Measurements from ENCODE around the gene LDLRAD1.
"Not testable (repeated sequence)": the region's sequence is repeated elsewhere in the genome, so short reads cannot be mapped to it uniquely, and the experiment has no call there.

Gene LDLRAD1, protein sequence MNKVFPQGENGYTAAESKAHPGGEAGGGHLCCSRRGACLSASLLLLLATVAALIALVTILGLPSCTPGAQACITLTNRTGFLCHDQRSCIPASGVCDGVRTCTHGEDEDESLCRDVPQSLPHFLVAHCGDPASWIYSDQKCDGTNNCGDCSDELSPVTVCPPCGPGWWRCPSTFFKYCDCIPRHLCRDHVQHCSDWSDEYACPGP

DNA sequence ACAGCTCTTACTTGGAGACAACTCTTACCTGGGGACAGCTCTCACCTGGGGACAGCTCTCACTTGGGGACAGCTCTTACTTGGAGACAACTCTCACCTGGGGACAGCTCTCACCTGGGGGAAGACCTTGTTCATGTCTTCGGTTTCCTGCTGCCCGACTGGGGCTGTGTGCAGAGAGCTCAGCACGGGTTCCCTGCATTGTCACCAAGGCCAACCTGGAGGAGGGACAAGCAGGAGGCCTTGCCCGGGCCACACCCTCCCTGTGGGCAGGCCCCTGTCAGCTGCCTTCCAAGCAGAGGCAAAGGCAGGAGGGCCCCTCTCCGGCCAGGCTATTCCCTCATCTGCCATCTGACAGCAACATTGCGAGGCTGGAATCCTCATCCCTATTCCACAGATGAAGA is at the start of gene LDLRAD1:
Gene LDLRAD1, minus strand, starts transcription at position 208 of the 400 bp plus-strand sequence. Its CDS starts 74 bp downstream, at position 134.
- no peak for DNase-seq (ENCODE audit: low read depth in 2 of 2)

DNA sequence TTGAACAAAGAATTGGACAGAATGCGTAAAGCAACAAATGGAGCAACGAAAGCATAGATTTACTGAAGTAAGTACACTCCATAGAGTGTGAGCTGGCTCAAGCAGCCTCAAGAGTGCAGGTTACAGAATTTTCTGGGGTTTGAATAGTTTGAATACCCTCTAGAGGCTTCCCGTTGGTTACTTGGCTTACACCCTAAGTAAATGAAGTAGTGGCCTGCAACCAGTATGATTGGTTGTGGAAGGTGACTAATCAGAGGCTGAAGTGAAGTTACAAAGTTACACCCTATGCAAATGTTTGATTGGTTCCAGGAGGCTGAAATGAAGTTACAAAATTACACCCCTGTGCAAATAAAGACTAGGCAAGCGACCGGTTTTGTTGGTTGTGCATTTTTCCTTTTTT is 46.3 kb upstream of the LDLRAD1 start:
- DNase-seq (ENCODE audit: low read depth in 2 of 2), result no peak

GRCh38 chr1:54054438-54054749 is 36.4 kb upstream of the LDLRAD1 start:
- DNase-seq (ENCODE audit: low read depth in 2 of 2), result no peak

- no peak for DNase-seq (ENCODE audit: low read depth in 2 of 2)
These were observed 35.9 kb upstream of the LDLRAD1 start for GRCh38 chr1:54053745-54054437.

GRCh38 chr1:54052934-54053744 is 35.2 kb upstream of the LDLRAD1 start, which contains the start of the genes TCEANC2 and TMEM59:
TCEANC2 (plus strand) TSS chr1:54053608; CDS start chr1:54054423, 815 bp downstream.
TMEM59 (minus strand) TSS chr1:54053204; CDS start chr1:54053188, 16 bp downstream.
- peak; percentile 94 to 98 for DNase-seq (ENCODE audit: low read depth in 2 of 2)

DNA sequence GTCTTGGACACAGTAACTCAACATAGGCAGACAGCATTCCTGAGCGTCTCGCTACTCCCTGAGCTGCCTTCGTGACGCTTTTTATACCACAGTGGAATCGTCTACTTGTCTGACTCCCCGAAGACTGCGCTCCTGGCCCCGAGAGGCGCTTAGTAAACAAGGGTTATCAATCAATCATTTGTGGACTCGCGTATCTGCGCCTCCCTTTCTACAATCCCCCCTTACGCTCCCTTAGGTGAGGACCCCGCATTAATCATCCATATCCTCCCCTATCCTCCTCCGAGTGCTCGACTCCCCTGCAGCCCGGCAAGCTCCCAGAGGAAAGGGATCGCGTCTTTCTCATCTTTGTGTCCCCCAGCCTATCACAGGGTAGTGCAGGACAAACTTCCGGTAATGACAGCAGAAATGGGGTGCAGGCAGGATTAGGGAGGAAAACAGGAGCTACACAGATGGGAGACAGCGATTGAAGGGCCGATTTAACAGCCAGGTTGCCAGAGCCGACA is 34.5 kb upstream of the LDLRAD1 start:
- peak in 1 of 2 donors; percentile 9 for DNase-seq (ENCODE audit: low read depth in 2 of 2)

DNA sequence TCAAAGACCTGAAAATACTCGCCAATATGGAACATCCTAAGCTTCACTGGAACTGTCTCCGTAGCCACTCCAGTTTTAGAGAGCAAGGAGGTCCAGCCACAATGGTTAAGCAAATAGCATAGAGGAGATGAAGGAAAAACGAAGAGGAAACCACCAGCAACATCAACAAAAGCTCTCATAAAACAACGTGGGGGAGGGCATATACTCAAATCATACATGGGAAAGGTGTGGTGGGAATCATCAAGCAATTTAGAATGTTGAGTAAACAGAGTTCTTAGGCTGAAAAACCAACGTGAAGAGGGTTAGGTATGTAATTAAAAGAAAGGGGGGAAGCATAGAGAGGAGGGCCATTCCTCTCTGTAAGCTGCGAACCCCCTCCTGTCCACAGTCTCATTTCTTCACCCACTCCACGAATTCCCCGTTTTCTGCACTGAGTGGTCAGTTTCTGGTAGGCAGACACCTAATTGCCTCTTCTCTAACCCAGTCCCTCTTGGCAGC is 34.0 kb upstream of the LDLRAD1 start:
- DNase-seq (ENCODE audit: low read depth in 2 of 2), result no peak

DNA sequence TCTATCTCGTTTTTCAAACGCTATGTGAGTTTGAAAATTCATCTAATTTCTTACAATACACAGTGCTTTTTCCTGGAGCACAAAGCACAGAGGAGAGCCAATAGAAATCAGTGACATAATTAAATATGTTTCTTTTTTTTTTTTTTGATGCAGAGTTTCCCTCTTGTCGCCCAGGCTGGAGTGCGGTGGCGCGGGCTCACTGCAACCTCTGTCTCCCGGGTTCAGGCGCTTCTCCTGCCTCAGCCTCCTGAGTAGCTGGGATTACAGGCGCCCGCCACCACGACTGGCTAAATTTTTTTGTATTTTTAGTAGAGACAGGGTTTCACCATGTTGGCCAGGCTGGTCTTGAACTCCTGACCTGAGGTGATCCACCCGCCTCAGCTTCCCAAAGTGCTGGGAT is 32.4 kb upstream of the LDLRAD1 start:
- DNase-seq (ENCODE audit: low read depth in 2 of 2), result not testable (repeated sequence)

DNA sequence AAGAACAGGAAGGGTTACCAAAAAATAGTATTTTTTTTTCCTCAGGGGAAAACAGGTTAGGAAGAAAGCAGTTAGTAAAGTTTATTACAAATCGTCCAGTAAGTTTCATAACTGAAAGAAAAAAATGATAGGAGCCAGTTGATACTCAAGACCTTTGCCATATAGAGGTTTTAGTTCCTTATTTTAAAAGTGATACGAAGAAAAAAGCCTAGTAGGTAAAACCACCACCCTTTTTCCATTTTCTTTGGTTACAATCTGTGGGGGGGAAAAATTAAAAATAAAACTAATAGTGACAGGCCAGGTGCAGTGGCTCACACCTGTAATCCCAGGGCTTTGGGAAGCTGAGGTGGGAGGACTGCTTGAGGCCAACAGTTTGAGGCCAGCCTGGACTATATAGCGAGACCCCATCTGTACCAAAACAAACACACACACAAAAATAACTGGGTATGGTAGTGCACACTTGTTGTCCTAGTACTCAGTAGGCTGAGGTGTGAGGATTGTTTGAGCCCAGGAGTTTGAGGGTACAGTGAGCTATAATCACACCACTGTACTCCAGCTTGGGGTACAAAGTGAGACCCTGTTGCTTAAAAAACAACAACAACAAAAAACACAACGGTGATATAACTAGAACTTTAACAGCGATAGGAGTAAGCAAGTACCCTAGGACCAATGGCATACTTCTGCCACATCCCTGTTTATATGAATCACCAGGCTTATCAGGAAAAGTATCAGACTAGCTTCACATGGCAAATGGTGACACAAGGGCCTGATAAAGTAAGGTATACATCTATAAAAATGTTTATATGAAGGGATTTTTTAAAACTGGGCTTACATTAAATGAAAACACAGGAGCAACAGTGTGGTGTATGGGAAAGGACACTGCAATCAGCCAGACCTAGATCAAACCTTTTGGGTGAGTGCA is 29.7 kb upstream of the LDLRAD1 start:
- no peak for DNase-seq (ENCODE audit: low read depth in 2 of 2)

DNA sequence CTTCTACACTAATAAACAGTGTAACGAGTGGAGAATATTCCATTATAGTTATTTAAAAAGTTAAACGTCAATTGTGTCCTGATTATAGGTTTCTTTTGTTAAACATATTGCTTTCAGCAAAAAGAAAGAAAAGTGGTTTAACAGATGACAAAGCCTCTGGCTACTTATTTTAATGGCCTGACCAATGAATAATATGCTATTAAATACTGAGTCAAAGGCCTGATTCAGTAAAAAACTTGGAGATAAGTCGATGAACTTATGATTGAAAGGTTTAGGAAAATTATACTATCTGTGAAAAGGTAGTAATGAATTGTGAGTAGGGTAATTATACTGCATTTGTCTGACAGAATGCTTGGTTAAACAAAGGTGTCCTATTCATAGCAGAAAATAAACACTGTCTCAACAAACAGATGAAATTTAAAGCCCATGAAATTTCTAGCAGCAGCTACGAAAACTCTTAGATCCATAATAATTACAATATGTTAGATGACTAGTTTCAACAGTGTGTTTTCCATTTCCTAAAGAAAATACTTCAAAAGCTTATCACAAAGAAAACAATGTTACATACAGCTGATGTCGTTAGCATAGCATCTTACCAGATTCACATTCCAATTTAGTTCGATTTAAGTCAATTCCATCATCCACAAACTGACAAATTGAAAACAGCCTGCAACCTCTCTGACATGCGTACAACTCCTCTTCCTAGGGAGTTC is 28.8 kb upstream of the LDLRAD1 start:
- no peak for DNase-seq (ENCODE audit: low read depth in 2 of 2)

GRCh38 chr1:54045496-54045895 is 27.5 kb upstream of the LDLRAD1 start:
- DNase-seq (ENCODE audit: low read depth in 2 of 2), result no peak

GRCh38 chr1:54041806-54042205 is 23.8 kb upstream of the LDLRAD1 start:
- DNase-seq (ENCODE audit: low read depth in 2 of 2), result no peak

DNA sequence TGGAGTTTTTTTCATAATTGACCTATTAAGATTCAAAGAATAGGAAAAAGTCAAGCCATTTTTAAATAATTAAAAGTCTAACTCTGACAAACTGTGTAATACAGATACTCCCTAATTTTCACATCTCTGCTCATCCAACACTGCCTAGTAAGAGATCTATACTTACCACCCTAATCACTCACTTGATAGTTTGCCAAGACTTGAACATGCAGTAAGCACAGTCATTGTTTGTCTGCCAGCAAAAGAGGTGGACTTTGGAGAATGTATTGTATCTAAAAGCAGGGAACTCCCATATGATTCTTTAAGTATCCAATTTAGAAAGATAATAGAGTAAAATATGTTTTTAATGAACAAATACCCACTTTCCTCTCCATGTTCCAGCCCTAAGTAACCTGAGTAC is 19.5 kb upstream of the LDLRAD1 start:
- no peak for DNase-seq (ENCODE audit: low read depth in 2 of 2)

DNA sequence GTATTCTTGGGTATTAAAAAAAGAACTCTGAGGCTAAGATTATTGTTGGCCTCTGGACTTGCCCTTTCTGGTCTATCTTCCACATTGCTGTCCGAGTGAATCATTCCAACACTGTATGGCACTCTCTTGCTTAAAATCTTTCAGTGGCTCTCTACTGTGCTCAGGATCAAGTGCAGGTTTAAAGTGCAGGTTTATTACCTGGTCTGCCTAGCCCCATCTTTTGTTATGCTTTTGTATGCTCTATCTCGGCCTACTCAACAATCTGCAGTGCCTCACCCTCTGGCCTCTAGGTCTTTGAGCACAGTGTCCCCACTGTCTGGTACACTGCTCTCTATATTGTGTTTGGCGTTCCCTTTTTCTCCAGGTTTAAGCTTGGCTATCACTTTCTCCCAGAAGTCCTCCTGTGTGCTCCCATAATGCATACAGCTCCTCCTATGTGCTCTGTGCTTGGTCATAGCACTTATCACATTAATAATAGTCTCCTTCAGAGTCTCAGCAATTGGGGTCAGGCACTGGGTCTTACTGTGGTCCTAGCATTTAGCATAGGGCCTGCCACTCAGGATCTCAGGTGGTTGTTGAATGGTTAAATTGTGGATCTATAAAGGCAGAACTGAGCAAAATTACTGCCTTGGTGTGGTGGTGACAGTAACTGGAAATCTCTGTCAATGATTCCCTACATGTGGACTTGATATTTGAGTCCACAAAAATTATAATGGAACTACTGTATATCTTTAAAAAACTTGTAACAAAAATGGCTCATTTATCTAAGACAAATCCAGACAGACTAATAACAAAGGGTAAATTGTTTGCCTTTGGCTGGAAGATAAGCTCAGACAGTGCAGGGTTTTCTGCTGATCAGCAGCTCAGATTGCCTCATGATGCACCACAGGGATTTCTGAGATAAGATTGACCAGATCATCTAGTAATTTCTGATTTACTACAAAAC is 10.6 kb upstream of the LDLRAD1 start:
- DNase-seq (ENCODE audit: low read depth in 2 of 2), result no peak

GRCh38 chr1:54027848-54028247 is 9.9 kb upstream of the LDLRAD1 start:
- no peak for DNase-seq (ENCODE audit: low read depth in 2 of 2)

GRCh38 chr1:54024811-54025210 is 6.8 kb upstream of the LDLRAD1 start:
- DNase-seq (ENCODE audit: low read depth in 2 of 2), result not testable (repeated sequence)

GRCh38 chr1:54024358-54024757 is 6.4 kb upstream of the LDLRAD1 start:
- no peak for DNase-seq (ENCODE audit: low read depth in 2 of 2)

DNA sequence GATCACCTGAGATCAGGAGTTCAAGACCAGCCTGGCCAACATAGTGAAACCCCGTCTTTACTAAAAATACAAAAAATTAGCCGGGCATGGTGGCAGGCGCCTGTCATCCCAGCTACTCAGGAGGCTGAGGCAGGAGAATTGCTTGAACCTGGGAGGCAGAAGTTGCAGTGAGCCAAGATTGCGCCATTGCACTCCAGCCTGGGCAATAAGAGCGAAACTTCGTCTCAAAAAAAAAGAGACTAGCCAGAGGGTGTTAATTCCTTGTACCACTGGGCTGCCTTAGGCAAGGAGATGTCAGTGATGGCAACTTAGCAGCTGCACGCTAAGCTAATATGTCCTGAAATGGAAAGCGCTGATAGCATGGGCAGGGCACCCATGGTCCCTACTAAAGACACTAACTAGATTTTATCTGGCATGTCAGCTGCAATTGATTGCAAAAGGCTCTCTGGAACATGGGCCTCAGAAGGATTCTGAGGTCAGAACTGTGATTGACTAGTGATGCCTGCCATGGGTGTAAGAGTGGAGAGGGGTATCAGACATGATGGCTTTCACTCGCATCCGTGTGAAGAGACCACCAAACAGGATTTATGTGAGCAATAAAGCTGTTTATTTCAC is 1.7 kb upstream of the LDLRAD1 start:
- not testable (repeated sequence) for DNase-seq (ENCODE audit: low read depth in 2 of 2)

DNA sequence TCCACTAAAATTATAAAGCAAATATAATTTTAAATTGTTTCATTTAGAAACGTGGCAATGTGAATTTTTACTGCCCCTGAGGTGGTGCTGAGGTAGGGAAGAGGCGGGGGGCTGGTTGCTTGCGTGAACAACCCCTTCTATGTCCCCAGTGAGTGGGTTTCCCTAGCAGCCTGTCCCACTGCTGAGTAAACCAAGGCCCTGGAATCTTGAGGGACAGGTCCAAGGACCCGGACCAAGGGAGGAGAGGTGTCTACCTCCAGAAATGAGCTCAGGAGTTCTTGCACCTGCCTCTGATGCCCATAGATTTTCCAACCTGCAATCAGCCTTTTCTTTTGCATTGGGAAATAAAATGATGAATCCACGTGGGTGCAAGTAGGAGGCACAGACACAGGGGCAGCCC is 649 bp upstream of the LDLRAD1 start:
- no peak for DNase-seq (ENCODE audit: low read depth in 2 of 2)

Measured in stimulated activated CD4-positive, alpha-beta T cell treated with anti-CD3 and anti-CD28 coated beads, Interleukin-15, amount 100 ng/mL, for 48 hours (primary cell).